Body of pancreas (tissue), 4 donors: ENCODE data around the gene SRXN1. TPM values are rescaled to one million over a fixed set of nuclear protein-coding genes. Genes with fewer than 3 reads are reported as not detected.

ENCODE experiments used
- ATAC-seq: fragments of 150-250 bp; one replicate; pipeline ENCODE4 v1.9.1; 2016
- DNase-seq, 4 donors: peaks; one replicate each; pipeline ENCODE4 v3.0.0-alpha.2; 2019
- H3K27ac ChIP-seq, 4 donors: fragments of 200-600 bp; sonication (generic); 1 replicate in 3 of 4; 2 replicates in 1 of 4; pipeline versions ENCODE4 v1.5.1 to v1.6.1; 2016 to 2019; ENCODE audit warnings: mild to moderate bottlenecking in 1 of 4, mixed read lengths in 1 of 4, moderate library complexity in 1 of 4
- H3K27me3 ChIP-seq, 2 donors: fragments of 200-600 bp; sonication (generic); one replicate each; pipeline ENCODE4 v1.6.0; 2016; ENCODE audit warnings: mild to moderate bottlenecking in 1 of 2
- H3K36me3 ChIP-seq, 2 donors: fragments of 200-600 bp; sonication (generic); replicated peaks in 1 of 2; 2 replicates each; pipeline ENCODE4 v1.5.1; 2016; ENCODE audit warnings: low read depth in 2 of 2; ENCODE audit not compliant: insufficient read depth in 1 of 2
- H3K4me1 ChIP-seq: fragments of 200-600 bp; sonication (generic); one replicate; pipeline ENCODE4 v1.6.0; 2016
- H3K4me3 ChIP-seq, 2 donors: fragments of 200-600 bp; sonication (generic); 1 replicate in 1 of 2; 2 replicates in 1 of 2; pipeline ENCODE4 v1.5.1; 2016 to 2019
- H3K9me3 ChIP-seq, 3 donors: fragments of 200-600 bp; sonication (generic); 1 replicate in 2 of 3; 2 replicates in 1 of 3; pipeline ENCODE4 v1.5.1; 2016
- CTCF ChIP-seq, 7 experiments: fragments of 450-650 bp in 4 of 7; fragments of 200-600 bp in 3 of 7; sonication (generic) in 3 of 7; IDR thresholded peaks; one replicate each; pipeline ENCODE4 v1.5.1; 2016 to 2019; ENCODE audit warnings: antibody characterized with exemption in 7 of 7
- POLR2A ChIP-seq, 3 donors: fragments of 450-650 bp; IDR thresholded peaks; one replicate each; pipeline ENCODE4 v1.6.1; 2016; ENCODE audit warnings: antibody characterized with exemption in 3 of 3, mild to moderate bottlenecking in 2 of 3
- WGBS, 2 donors: methylation state at CpG; one replicate each; pipeline ENCODE4 v1.1.5; 2017; 5-methylcytosine and 5-hydroxymethylcytosine counted together
- intact Hi-C: fragments of 100-400 bp; cut with DNase I; formaldehyde crosslinking; loops from one replicate; pipeline ENCODE4 v1.15.1; 2023
- total RNA-seq, 2 donors: library from RNA; depleted of rRNA; stranded (reverse); fragments of >200 nt; gene quantifications; one replicate each; pipeline ENCODE4 v1.1.0, GENCODE V29; 2016

The SRXN1 gene
- total RNA-seq, 2 donors from 2014 or later: 7.9 to 9.9 TPM

DNA sequence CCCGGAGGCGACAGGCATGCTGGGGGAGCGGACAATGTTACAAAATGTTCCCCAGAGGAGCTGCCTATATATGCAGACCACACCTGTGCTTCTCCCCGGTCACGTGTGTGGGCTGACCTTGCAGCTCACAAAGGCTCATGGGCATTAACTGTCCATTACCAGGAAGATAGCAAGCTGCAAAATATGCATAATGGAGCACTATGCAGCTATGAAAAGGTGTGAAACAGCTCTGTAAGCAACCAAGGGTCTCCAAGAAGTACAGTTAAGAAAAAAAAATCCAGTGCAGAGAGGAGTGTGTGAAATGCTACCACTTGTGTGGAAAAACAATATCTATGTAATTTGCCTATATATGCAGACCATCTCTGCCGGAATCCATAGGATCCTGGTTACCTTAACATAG lies 52.3 kb downstream of the SRXN1 start:
- no peak for DNase-seq
- WGBS, 2 donors: 83 to 85% methylated on average over 6 of the region's 6 CpGs
- Histone ChIP-seq H3K36me3 (no peaks in the 10 kb centered on the region), H3K4me3 (no peak overlapping the region), H3K27ac (no peak overlapping the region), H3K27me3 (no peaks in the 10 kb centered on the region), H3K4me1 (no peaks in the 10 kb centered on the region), H3K9me3 (no peaks in the 10 kb centered on the region)
- intact Hi-C loops: no loop called here
- TF ChIP-seq CTCF (IDR thresholded peaks at IDR 0.05) (no peak), POLR2A (IDR thresholded peaks at IDR 0.05) (no peak)
- no peak for ATAC-seq

DNA sequence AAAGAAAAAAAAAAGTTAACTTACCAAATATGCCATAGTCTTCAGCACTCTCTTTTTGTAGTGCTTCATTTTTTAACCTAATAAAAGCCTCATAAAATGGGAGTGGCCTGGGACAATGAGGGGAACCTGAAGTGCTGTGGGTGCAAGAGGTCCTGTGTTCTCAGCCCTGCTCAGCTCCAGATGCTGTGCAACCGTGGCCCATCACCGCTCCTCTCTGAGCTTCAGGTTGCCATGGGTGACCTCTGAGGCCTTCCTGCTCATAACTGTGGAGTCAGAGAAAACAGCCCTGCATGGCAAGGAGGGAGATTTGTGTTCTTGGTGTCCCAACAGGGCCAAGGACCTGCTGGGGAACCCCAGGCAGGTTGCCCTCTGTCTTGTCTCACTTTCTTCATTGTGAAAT lies 52.9 kb downstream of the SRXN1 start:
- DNase-seq: no peak
- no peak for TF ChIP-seq CTCF (IDR thresholded peaks at IDR 0.05)
- TF ChIP-seq POLR2A (IDR thresholded peaks at IDR 0.05): no peak
- Histone ChIP-seq H3K27me3 (no peaks in the 10 kb centered on the region), H3K36me3 (no peaks in the 10 kb centered on the region), H3K9me3 (no peaks in the 10 kb centered on the region), H3K4me1 (no peaks in the 10 kb centered on the region), H3K4me3 (no peak overlapping the region), H3K27ac (no peak overlapping the region)
- intact Hi-C loops: no loop called here
- 82 to 100% methylated on average over 2 of the region's 2 CpGs for whole genome bisulfite sequencing, 2 donors
- ATAC-seq: no peak

- no peak overlapping the region for H3K27ac ChIP-seq
- H3K9me3 ChIP-seq: no peaks in the 10 kb centered on the region
- no peak for TF ChIP-seq CTCF (IDR thresholded peaks at IDR 0.05)
- no peak for TF ChIP-seq POLR2A (IDR thresholded peaks at IDR 0.05)
- no peaks in the 10 kb centered on the region for H3K36me3 ChIP-seq
- H3K4me3 ChIP-seq: no peak overlapping the region
- ATAC-seq: no peak
- H3K4me1 ChIP-seq: no peaks in the 10 kb centered on the region
- 69 to 78% methylated on average over 6 to 13 of the region's 13 CpGs for WGBS, 2 donors
- no peak for DNase-seq
- intact Hi-C loops: no loop called here
- no peaks in the 10 kb centered on the region for H3K27me3 ChIP-seq
Observed at GRCh38 chr20:598133-598850, 54.7 kb downstream of the SRXN1 start.

DNA sequence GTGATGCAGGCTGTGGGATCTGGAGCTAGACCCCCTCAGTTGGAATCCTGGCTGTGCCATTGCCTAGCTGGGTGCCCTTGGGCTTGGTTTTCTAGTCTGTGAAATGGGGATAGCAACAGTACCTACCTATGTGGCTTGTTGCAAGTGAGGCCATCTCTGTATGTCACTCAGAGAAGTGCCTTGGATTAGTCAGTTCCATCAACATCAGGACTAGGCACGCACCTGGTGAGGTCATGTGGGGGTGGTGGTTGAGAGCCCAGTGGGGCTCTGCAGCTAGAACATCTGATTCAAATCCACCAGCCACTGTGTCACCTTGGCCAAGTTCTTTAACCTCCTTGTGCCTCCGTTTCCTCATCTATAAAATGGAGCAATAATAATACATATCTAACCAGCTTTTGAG lies 55.4 kb downstream of the SRXN1 start:
- 71 to 90% methylated on average over 2 of the region's 2 CpGs for WGBS, 2 donors
- TF ChIP-seq CTCF (IDR thresholded peaks at IDR 0.05) (no peak), POLR2A (IDR thresholded peaks at IDR 0.05) (no peak)
- Histone ChIP-seq H3K4me1 (no peaks in the 10 kb centered on the region), H3K27me3 (no peaks in the 10 kb centered on the region), H3K9me3 (no peaks in the 10 kb centered on the region), H3K27ac (no peak overlapping the region), H3K36me3 (no peaks in the 10 kb centered on the region), H3K4me3 (no peak overlapping the region)
- ATAC-seq (no peak), DNase-seq (no peak)
- intact Hi-C loops: no loop called here

Other genes starting within 250 kb of the SRXN1 start
- gene RBCK1, start 244.9 kb downstream of the SRXN1 start, total RNA-seq: 10 to 100 TPM; 36.1 to 95.9 TPM
- 10 to 100 TPM; 16.3 to 27.4 TPM for gene TBC1D20, start 190.7 kb downstream of the SRXN1 start, total RNA-seq
- gene CSNK2A1, start 109.4 kb downstream of the SRXN1 start, total RNA-seq: 10 to 100 TPM; 40.5 to 52.7 TPM
- not detected for gene TCF15, start 42.9 kb downstream of the SRXN1 start, total RNA-seq
- gene SCRT2, start 22.6 kb upstream of the SRXN1 start, total RNA-seq: under 1 TPM in 1 of 2 donors, not detected in 1; under 0.01 TPM
- 1 to 10 TPM in 1 of 2 donors, under 1 TPM in 1; 0.33 to 1.3 TPM for gene SLC52A3, start 115.3 kb upstream of the SRXN1 start, total RNA-seq
- 1 to 10 TPM; 7.0 to 8.2 TPM for gene FAM110A, start 180.5 kb upstream of the SRXN1 start, total RNA-seq